WI38 (cell line): Measurements from ENCODE around the gene ZNF700.
"Not testable (repeated sequence)": the region's sequence is repeated elsewhere in the genome, so short reads cannot be mapped to it uniquely, and the experiment has no call there.

ENCODE experiments used
- H3K4me3 ChIP-seq: 2 replicates; pipeline ENCODE4 v1.5.1; 2011; ENCODE audit warnings: low read depth, mild to moderate bottlenecking, control low read depth, low read length
- CTCF ChIP-seq: IDR thresholded peaks from 2 replicates; pipeline ENCODE4 v1.5.1; 2012; ENCODE audit warnings: low read depth, mild to moderate bottlenecking, control low read depth, low read length

ZNF700 gene

GRCh38 chr19:11942843-11943108, 17.9 kb downstream of the ZNF700 start:
- TF ChIP-seq CTCF, result no peak
- no peak overlapping the region for H3K4me3 ChIP-seq

- no peak overlapping the region for H3K4me3 ChIP-seq
- TF ChIP-seq CTCF, result no peak
Measured at GRCh38 chr19:11944656-11945055, 19.7 kb downstream of the ZNF700 start.

- no peak for TF ChIP-seq CTCF
- H3K4me3 ChIP-seq, result no peak overlapping the region
Measured at GRCh38 chr19:11948646-11949045, 23.7 kb downstream of the ZNF700 start.

DNA sequence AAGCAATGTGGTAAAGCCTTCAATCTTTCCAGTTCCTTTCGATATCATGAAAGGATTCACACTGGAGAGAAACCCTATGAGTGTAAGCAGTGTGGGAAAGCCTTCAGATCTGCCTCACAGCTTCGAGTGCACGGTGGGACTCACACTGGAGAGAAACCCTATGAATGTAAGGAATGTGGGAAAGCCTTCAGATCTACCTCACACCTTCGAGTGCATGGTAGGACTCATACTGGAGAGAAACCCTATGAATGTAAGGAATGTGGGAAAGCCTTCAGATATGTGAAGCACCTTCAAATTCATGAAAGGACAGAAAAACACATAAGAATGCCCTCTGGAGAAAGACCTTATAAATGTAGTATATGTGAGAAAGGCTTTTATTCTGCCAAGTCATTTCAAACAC, 24.3 kb downstream of the ZNF700 start:
- no peak overlapping the region for H3K4me3 ChIP-seq
- TF ChIP-seq CTCF, result no peak

GRCh38 chr19:11949614-11950080, 24.7 kb downstream of the ZNF700 start:
- H3K4me3 ChIP-seq, result not testable (repeated sequence)

GRCh38 chr19:11950312-11950711, 25.4 kb downstream of the ZNF700 start:
- no peak overlapping the region for H3K4me3 ChIP-seq
- TF ChIP-seq CTCF, result no peak

DNA sequence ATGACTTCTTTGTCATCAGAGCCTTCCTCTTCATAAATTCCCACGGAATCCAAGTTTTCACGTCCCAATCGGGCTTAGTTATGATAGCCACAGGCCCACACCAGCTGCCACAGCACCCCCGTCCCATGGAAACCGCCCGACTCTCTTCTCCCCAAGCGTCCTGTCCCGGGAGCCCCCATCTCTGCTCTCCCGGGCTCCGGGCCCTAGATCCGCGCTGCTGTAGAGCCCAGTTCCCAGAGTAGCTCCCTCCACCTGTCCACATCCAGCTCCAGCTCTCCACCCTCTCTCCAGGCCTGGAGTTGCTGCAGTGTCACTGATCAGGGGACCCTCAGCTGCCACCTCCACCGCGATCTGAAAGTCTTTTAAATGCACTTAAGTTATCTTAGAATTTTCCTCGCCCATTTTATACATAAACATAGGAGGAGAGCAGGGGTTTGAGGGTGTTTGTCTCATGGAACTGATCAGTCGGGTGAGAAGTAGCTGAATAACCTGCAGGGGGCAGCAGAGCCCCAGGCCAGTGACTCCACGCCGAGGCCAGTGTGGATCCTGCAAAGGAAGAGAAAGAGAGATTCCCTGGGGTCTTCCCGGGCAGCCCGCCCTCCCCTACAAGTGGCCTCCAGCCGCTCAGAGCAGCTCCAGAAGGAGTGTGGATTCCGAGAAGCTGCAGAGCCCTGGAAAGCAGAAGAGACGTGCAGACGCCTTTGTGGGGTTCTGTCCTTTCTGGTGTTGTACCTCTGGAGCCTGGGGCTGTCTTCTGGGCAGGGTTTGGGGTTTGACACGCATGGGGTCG, 38.9 kb downstream of the ZNF700 start:
- TF ChIP-seq CTCF, result peak; percentile 61
- no peak overlapping the region for H3K4me3 ChIP-seq

- peak overlapping the region; percentile 81 for H3K4me3 ChIP-seq
- 0 out of 2 replicates have a peak, but pooled peaks have one; percentile 5 for TF ChIP-seq CTCF
Measured at GRCh38 chr19:11964496-11964857, 39.6 kb downstream of the ZNF700 start.
